Measurements from ENCODE around the gene OR13J1.

DNA sequence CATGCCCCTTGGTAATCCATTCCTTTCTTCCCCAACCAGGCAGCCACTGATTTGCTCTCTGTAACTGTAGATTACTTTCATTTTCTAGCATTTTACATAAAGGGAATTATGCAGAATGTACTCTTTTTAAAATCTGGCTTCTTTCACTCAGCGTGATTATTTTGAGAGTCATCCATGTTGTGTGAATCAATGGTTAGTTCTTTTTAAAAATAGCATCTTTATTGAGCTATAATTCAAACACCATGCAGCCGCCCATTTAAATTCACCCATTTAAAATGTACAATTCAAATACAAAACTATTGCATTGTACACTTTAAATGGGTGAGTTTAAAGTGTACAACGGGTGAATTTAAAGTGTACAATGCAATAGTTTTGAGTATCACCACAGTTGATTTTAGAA, 2.3 kb upstream of the OR13J1 start:
- TF ChIP-seq, protein P1, sequence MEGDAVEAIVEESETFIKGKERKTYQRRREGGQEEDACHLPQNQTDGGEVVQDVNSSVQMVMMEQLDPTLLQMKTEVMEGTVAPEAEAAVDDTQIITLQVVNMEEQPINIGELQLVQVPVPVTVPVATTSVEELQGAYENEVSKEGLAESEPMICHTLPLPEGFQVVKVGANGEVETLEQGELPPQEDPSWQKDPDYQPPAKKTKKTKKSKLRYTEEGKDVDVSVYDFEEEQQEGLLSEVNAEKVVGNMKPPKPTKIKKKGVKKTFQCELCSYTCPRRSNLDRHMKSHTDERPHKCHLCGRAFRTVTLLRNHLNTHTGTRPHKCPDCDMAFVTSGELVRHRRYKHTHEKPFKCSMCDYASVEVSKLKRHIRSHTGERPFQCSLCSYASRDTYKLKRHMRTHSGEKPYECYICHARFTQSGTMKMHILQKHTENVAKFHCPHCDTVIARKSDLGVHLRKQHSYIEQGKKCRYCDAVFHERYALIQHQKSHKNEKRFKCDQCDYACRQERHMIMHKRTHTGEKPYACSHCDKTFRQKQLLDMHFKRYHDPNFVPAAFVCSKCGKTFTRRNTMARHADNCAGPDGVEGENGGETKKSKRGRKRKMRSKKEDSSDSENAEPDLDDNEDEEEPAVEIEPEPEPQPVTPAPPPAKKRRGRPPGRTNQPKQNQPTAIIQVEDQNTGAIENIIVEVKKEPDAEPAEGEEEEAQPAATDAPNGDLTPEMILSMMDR (IDR thresholded peaks at IDR 0.05) = no peak
- no peak for TF ChIP-seq POLR2A (IDR thresholded peaks at IDR 0.05)

All from heart left ventricle (tissue), 13 donors.